MM.1S (cell line): Measurements from ENCODE around the gene PRKCZ.

Experiments
- EZH2 ChIP-seq: fragments of 300-600 bp; sonication (generic); optimal IDR thresholded peaks from 2 replicates; pipeline ENCODE3; 2017; ENCODE audit warnings: low read depth, mild to moderate bottlenecking, antibody characterized with exemption, low read length, mixed read lengths
- EZH2phosphoT487 ChIP-seq: fragments of 300-600 bp; sonication (generic); IDR thresholded peaks from 2 replicates; pipeline ENCODE4 v1.6.1; 2018; ENCODE audit warnings: antibody characterized with exemption, low read length
- TF ChIP-seq, protein P1 (sequence below): fragments of 300-600 bp; sonication (generic); IDR thresholded peaks from 2 replicates; pipeline ENCODE4 v1.5.1; 2016; ENCODE audit warnings: antibody characterized with exemption, low read length, mixed read lengths

GRCh38 chr1:2052756-2053155 lies 2.5 kb downstream of the PRKCZ start:
- TF ChIP-seq, protein P1, sequence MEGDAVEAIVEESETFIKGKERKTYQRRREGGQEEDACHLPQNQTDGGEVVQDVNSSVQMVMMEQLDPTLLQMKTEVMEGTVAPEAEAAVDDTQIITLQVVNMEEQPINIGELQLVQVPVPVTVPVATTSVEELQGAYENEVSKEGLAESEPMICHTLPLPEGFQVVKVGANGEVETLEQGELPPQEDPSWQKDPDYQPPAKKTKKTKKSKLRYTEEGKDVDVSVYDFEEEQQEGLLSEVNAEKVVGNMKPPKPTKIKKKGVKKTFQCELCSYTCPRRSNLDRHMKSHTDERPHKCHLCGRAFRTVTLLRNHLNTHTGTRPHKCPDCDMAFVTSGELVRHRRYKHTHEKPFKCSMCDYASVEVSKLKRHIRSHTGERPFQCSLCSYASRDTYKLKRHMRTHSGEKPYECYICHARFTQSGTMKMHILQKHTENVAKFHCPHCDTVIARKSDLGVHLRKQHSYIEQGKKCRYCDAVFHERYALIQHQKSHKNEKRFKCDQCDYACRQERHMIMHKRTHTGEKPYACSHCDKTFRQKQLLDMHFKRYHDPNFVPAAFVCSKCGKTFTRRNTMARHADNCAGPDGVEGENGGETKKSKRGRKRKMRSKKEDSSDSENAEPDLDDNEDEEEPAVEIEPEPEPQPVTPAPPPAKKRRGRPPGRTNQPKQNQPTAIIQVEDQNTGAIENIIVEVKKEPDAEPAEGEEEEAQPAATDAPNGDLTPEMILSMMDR: no peak
- TF ChIP-seq EZH2: no peak
- TF ChIP-seq EZH2phosphoT487: no peak
